GM19452 (cell line): ENCODE results near the gene FOXO6.
"Not testable (repeated sequence)": the region's sequence is repeated elsewhere in the genome, so short reads cannot be mapped to it uniquely, and the experiment has no call there.

ENCODE experiments used
- ATAC-seq: cut with Tn5 transposase; IDR thresholded peaks from one replicate; pipeline ENCODE4 v1.9.1; 2021; ENCODE audit not compliant: unreplicated experiment

Gene FOXO6

GRCh38 chr1:41328780-41329640 lies 32.2 kb upstream of the FOXO6 start:
- no peak for ATAC-seq

GRCh38 chr1:41329662-41330587 lies 31.3 kb upstream of the FOXO6 start:
- no peak for ATAC-seq

GRCh38 chr1:41330588-41331545 lies 30.4 kb upstream of the FOXO6 start:
- ATAC-seq: no peak

GRCh38 chr1:41331546-41331917 lies 29.7 kb upstream of the FOXO6 start:
- no peak for ATAC-seq

GRCh38 chr1:41332161-41332560 lies 29.1 kb upstream of the FOXO6 start:
- ATAC-seq: not testable (repeated sequence)

GRCh38 chr1:41333146-41333784 lies 28.0 kb upstream of the FOXO6 start:
- no peak for ATAC-seq

- no peak for ATAC-seq
Observed at GRCh38 chr1:41338820-41339219, 22.4 kb upstream of the FOXO6 start.

GRCh38 chr1:41340655-41341364 lies 20.4 kb upstream of the FOXO6 start:
- no peak for ATAC-seq

- no peak for ATAC-seq
Observed at GRCh38 chr1:41341365-41341683, 19.9 kb upstream of the FOXO6 start.

GRCh38 chr1:41341772-41342562 lies 19.3 kb upstream of the FOXO6 start:
- ATAC-seq: no peak

- no peak for ATAC-seq
Observed at GRCh38 chr1:41342774-41343355, 18.4 kb upstream of the FOXO6 start.

- ATAC-seq: no peak
Observed at GRCh38 chr1:41343790-41344699, 17.2 kb upstream of the FOXO6 start.

GRCh38 chr1:41344708-41345159 lies 16.5 kb upstream of the FOXO6 start:
- no peak for ATAC-seq

GRCh38 chr1:41345434-41346075 lies 15.7 kb upstream of the FOXO6 start:
- ATAC-seq: no peak

GRCh38 chr1:41347276-41347675 lies 14.0 kb upstream of the FOXO6 start:
- ATAC-seq: no peak

- ATAC-seq: no peak
Observed at GRCh38 chr1:41348394-41348793, 12.8 kb upstream of the FOXO6 start.
